HG02678 (cell line): Measurements from ENCODE around the gene MYDGF.

Experiments used
- ATAC-seq: cut with Tn5 transposase; IDR thresholded peaks from one replicate; pipeline ENCODE4 v1.9.1; 2021; ENCODE audit warnings: mild to moderate bottlenecking, moderate library complexity; ENCODE audit not compliant: unreplicated experiment

The MYDGF gene

DNA sequence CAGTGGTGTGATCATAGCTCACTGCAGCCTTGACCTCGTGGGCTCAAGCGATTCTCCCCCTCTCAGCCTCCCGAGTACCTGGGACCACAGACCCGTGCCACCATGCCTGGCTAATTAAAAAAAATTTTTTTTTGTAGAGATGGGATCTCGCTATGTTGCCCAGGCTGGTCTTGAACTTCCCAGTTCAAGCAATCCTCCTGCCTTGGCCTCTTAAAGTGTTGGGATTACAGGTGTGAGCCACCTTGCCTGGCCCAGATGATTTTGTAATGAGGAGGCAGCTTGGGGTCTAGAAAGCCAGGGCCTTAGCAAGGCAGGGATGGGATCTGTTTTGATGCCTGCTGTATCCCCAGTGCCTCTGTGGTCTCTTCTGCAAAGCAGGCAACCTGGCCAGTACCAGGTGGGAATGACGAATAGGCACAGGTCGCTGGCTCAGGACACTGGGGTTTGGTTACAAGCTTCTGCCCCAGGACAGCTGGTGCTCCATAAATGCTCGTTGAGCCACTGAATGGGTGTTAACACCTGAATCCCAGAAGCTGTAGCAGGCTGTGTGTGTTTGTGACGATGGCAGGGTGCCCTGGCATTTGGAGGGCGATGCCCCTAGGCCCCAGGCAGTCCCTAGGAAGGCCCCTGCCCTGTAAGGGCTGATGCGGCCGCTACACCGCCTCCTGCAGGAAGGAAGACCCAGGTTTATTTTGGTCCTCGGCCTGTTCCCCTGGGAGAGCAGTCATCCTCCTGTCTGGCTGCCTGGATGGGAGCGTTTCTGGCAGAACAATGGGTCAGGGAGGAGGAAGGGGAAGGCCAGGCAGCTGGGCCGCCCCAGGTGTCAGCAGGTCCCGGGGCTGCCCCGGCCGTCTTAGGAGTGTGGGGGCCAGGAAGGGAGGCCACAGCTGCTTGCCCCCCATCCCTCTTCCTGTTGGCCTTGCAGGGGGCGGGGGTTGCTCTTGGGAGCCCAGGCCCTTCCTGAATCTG is 22.2 kb downstream of the MYDGF start:
- ATAC-seq, result no peak

GRCh38 chr19:4645718-4646117 is 24.4 kb downstream of the MYDGF start:
- ATAC-seq, result no peak

DNA sequence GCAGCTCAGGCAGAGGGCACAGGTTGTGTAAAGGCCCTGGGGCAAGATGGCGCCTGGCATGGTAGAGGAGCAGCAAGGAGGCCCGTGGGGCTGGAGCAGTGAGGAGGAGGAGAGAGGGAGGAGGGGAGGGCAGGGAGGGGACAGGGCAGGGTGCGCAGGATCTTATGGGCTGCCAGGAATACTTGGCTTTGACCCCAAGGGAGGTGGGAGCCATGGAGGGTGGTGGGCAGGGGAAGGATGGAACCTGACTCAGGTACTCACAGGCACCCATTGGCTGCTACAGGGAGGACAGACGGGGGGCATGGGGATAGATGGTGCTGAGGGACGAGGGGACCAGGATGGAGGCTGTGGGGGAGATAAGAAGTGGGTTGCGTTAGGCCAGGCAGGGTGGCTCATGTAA is 27.5 kb downstream of the MYDGF start:
- ATAC-seq, result no peak

DNA sequence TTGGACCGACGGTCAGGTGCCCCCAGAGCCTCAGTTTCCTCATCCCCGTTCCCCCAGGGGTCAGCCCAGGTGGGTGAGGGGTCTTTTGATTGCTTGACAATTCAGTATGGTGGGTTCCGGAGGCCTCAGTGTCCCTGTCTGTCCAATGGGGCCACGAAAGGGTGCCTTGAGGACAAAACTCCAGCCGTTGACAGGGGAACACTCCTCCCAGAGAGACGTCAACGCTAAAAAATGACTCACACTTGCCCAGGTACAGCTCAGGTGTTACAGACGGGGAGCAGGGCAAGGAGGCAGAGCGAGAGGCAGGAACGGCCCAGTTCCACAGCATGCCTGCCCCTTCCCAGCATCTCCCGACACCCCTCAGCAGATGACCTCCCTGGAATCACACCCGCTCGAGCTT is 29.0 kb downstream of the MYDGF start:
- ATAC-seq, result no peak

- ATAC-seq, result no peak
These were observed 29.7 kb downstream of the MYDGF start for GRCh38 chr19:4640247-4641000.

- peak; percentile 6 for ATAC-seq
These were observed 30.5 kb downstream of the MYDGF start for GRCh38 chr19:4639531-4640246.

GRCh38 chr19:4638828-4639530 is 31.2 kb downstream of the MYDGF start, which contains the start of gene TNFAIP8L1:
TSS of gene TNFAIP8L1 (plus strand) at chr19:4639516. CDS start at chr19:4651870, 12,354 bp downstream.
- peak; percentile 88 for ATAC-seq

DNA sequence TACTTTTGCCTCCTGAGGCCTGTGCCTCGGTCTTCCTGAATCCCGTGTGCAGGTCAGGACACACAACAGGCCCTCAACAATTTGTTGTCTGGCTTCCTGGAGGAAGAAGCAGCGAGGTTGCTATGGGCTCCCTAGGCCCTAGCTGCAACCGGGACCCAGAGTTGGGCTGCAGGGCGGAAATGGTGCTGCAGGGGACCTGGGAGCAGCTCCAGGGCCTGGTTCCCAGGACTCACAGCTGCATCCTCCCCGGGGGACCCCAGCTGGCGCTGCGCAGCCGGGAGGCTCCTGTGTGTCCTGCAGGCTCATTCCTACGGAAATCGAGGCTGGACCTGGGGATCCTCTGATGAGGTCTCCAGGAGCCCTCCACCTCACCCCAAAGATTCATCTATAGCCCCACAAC is 31.8 kb downstream of the MYDGF start:
- ATAC-seq, result no peak

DNA sequence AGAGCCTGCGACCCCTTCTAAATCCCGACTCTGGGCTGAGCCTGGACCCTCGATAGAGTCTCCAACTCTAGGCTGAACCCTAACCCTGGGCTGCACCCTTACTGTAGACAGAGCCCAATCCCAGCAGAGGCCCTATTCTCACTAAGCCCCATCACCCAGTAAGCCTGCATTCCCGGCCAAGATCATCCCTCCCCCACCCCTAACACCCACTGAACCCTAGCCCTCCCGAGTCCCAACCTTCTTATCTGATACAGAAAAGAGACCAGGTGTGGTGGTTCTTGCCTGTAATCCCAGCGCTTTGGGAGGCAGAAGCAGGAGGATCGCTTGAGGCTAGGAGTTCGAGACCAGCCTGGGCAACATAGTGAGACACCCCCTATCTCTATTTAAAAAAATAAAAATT is 33.4 kb downstream of the MYDGF start:
- no peak for ATAC-seq

GRCh38 chr19:4636151-4636717 is 33.9 kb downstream of the MYDGF start:
- no peak for ATAC-seq

DNA sequence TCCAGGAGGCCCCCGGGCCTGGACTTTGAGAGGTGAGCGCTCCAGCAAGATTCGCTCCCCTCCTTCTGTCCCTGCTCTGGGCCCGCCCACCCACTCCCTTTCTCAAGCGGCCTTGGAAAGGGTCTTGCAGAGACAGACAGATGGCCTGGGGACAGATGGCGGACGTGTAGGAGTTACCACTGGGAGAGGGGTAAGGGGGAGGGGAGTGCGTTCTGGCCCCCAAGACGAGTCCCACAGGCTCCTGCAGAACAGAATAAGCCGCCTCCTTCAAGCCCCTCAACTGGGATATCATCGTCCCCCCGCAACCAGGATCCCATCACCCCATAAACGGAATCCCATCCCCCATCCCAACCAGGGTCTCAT is 34.4 kb downstream of the MYDGF start:
- no peak for ATAC-seq

- ATAC-seq, result no peak
These were observed 36.8 kb downstream of the MYDGF start for GRCh38 chr19:4633140-4633967.

GRCh38 chr19:4624733-4625362 is 45.3 kb downstream of the MYDGF start:
- no peak for ATAC-seq

GRCh38 chr19:4624301-4624700 is 45.8 kb downstream of the MYDGF start:
- ATAC-seq, result no peak

- ATAC-seq, result no peak
These were observed 47.3 kb downstream of the MYDGF start for GRCh38 chr19:4622695-4623421.

GRCh38 chr19:4620675-4621074 is 49.5 kb downstream of the MYDGF start:
- ATAC-seq, result no peak

GRCh38 chr19:4619668-4620294 is 50.4 kb downstream of the MYDGF start:
- no peak for ATAC-seq

GRCh38 chr19:4618019-4618418 is 52.1 kb downstream of the MYDGF start:
- no peak for ATAC-seq
